ENCODE measurements around the gene DYRK2.

DNA sequence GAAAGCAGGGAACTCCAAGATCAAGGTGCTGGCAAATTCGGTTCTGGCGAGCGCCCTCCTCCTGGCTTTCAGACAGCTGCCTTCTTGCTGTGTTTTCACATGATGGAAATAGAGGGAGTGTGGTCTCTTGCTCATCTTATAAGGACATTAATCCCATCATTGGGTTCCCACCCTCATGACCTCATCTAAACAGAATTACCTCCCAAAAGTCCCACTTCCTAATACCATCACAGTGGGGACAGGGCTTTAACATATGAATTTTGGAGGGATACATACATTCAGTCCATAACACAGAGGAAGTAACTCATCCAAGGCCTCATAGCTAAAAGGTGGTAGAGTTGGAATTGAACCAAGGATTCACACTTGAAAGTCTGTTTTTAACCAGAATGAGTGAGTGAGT lies 28.6 kb downstream of the DYRK2 start:
- TF ChIP-seq POLR2A (IDR thresholded peaks at IDR 0.05) = no peak
- TF ChIP-seq, protein P1, sequence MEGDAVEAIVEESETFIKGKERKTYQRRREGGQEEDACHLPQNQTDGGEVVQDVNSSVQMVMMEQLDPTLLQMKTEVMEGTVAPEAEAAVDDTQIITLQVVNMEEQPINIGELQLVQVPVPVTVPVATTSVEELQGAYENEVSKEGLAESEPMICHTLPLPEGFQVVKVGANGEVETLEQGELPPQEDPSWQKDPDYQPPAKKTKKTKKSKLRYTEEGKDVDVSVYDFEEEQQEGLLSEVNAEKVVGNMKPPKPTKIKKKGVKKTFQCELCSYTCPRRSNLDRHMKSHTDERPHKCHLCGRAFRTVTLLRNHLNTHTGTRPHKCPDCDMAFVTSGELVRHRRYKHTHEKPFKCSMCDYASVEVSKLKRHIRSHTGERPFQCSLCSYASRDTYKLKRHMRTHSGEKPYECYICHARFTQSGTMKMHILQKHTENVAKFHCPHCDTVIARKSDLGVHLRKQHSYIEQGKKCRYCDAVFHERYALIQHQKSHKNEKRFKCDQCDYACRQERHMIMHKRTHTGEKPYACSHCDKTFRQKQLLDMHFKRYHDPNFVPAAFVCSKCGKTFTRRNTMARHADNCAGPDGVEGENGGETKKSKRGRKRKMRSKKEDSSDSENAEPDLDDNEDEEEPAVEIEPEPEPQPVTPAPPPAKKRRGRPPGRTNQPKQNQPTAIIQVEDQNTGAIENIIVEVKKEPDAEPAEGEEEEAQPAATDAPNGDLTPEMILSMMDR (IDR thresholded peaks at IDR 0.05) = no peak

Data from adrenal gland (tissue), 5 donors.